Measurements from ENCODE around the gene ESYT1.

DNA sequence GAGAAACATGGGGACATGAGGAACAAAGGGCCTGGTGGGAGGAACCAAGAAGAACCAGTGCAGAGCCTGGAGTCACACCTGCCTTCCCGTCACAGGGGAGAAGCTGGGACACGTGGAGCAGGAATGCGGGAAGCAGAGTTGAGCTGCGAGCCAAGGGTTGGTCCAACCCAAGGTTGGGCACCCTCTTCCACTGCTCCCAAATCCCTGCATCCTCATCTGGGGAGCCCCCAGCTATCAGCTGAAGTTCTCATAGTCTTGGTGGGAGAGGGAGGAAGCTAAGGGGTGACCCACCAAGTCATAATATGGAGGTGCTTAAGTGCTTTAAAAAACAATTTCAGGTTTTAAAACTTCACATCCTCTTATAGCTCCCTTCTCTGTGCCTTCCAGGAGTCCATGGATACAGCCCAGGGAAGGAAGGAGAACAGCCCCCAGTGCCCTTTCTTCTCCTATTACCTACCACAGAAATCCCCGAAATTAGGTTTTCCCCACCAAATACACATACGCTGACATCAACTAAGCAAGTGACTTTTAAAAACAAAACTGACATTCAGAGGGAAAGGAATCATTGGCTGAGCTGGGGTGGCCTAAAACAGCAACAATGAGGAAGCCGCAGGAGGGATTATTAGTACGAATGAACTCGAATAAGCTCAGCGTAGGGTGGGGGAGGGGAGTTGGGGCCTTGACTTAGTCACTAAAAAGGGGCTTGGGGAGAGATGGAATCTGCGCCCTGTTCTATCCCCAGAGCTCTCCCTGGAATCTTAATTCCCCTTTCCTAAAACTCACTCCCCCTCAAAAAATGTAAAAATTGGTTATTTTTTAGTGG lies 34.6 kb downstream of the ESYT1 start:
- TF ChIP-seq, protein P1, sequence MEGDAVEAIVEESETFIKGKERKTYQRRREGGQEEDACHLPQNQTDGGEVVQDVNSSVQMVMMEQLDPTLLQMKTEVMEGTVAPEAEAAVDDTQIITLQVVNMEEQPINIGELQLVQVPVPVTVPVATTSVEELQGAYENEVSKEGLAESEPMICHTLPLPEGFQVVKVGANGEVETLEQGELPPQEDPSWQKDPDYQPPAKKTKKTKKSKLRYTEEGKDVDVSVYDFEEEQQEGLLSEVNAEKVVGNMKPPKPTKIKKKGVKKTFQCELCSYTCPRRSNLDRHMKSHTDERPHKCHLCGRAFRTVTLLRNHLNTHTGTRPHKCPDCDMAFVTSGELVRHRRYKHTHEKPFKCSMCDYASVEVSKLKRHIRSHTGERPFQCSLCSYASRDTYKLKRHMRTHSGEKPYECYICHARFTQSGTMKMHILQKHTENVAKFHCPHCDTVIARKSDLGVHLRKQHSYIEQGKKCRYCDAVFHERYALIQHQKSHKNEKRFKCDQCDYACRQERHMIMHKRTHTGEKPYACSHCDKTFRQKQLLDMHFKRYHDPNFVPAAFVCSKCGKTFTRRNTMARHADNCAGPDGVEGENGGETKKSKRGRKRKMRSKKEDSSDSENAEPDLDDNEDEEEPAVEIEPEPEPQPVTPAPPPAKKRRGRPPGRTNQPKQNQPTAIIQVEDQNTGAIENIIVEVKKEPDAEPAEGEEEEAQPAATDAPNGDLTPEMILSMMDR (IDR thresholded peaks at IDR 0.05): no peak
- TF ChIP-seq POLR2A (IDR thresholded peaks at IDR 0.05): no peak
